Stimulated activated CD4-positive, alpha-beta T cell treated with anti-CD3 and anti-CD28 coated beads, Interleukin-15, amount 100 ng/mL, for 48 hours (primary cell): ENCODE data around the gene NEBL.
"Not testable (repeated sequence)": the region's sequence is repeated elsewhere in the genome, so short reads cannot be mapped to it uniquely, and the experiment has no call there.

Experiments
- DNase-seq, 2 donors: peaks; one replicate each; pipeline ENCODE4 v3.0.0-alpha.2; 2020; ENCODE audit warnings: low read depth in 2 of 2

NEBL gene, protein sequence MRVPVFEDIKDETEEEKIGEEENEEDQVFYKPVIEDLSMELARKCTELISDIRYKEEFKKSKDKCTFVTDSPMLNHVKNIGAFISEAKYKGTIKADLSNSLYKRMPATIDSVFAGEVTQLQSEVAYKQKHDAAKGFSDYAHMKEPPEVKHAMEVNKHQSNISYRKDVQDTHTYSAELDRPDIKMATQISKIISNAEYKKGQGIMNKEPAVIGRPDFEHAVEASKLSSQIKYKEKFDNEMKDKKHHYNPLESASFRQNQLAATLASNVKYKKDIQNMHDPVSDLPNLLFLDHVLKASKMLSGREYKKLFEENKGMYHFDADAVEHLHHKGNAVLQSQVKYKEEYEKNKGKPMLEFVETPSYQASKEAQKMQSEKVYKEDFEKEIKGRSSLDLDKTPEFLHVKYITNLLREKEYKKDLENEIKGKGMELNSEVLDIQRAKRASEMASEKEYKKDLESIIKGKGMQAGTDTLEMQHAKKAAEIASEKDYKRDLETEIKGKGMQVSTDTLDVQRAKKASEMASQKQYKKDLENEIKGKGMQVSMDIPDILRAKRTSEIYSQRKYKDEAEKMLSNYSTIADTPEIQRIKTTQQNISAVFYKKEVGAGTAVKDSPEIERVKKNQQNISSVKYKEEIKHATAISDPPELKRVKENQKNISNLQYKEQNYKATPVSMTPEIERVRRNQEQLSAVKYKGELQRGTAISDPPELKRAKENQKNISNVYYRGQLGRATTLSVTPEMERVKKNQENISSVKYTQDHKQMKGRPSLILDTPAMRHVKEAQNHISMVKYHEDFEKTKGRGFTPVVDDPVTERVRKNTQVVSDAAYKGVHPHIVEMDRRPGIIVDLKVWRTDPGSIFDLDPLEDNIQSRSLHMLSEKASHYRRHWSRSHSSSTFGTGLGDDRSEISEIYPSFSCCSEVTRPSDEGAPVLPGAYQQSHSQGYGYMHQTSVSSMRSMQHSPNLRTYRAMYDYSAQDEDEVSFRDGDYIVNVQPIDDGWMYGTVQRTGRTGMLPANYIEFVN

DNA sequence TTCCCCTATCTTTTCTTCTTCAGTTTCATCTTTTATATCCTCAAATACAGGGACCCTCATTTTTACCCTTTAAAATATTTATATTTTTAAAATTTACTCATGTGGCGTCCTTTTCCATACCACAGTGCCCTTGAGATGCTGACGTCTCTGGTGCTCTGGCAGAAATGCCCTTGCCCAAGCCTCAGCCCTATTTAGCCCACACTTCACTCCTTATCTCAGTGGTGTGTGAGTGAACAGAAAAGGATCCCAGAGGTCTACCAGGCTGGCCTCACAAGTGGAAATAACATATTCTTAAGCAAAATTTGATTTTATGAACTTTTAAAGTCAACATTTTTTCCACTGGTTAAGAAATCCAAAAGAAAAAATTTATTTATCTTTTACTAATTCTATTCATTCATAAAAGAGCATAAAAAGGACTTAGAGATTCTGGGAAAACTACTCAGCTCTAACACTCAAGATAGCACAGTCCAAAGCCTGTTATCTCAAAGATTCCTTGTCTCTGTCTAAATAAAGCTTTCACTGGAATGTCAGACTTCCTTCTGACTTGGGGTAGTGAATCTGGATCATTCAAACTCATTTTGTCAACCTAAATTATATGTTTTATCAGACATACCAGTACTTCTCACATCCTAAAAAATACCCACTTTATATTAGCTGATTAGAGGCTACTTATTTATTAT is at the start of gene NEBL:
Gene NEBL, minus strand, starts transcription at position 166 of the 680 bp plus-strand sequence. Its CDS starts 106 bp downstream, at position 60.
- no peak for DNase-seq

DNA sequence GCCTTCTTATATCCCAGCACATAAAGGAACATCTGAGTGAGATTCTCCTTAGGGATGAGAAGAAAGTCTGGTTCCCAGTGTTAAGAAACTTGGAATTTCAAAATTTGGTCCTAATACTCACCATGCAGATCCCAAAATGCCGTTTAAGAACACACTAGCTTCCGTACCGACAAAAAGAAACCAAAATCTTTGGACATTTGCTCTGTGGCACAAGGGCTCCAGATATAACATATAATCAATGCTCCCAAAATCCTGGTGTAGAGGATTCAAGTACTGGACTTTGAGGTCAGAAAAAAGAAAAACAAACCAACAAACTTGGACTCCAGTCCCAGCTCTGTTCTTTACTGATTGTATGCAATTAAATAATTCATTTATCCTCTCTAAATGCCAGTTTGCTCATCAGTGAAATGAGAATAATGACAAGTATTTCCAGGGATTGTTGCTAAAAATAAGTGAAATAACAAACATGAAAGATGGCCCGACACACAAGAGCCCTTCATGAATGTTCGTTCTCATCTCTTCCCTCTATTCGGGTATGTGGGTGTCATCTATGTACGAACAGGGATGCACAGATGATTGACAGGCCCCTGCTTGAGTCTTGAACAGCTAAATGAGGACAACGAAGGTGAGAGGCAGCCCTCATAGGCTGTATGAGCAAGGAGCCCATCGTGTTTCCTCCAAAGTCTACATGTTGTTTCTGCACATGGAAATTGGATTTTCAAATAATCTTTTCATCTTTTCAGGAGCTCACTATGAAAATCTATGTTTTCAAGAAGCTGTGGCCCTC is 48.6 kb upstream of the NEBL start:
- DNase-seq: no peak

DNA sequence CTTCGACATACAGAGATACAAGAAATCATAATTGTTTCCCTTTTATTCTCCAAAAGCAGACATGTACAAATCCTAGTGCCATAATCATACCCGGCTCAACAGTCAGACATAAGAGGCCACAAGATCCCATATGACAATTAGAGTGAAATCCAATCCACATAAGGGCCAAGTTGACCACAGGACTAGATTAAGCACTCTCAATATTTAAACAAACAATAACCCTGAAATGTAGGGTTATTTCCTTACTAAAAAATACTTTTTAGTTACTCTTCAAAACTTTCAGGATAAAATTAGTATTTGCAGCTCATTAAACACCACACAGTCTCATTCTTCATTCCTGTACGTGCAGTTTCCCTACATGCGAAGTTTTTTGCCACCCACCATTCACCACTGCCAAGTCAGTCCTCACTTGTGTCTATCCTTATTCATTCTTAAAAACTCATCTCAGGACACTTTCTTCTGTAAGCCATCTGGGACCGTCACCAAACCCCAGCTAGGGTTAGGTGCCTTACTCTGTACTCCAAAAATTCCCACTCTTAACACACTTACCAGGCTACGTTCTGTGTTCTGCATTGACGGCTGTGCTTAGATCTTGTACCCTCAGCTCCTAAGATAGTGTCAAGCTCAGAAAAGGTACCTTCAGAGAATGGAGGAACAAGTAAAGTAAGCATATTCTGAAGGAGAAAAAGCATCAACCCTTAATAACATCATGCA is 47.8 kb upstream of the NEBL start:
- no peak for DNase-seq

DNA sequence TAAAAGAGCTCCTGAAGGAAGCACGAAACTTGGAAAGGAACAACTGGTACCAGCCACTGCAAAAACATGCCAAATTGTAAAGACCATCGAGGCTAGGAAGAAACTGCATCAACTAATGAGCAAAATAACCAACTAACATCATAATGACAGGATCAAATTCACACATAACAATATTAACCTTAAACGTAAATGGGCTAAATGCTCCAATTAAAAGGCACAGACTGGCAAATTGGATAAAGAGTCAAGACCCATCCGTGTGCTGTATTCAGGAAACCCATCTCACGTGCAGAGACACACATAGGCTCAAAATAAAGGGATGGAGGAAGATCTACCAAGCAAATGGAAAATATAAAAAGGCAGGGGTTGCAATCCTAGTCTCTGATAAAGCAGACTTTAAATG is 42.3 kb upstream of the NEBL start:
- DNase-seq: not testable (repeated sequence)

DNA sequence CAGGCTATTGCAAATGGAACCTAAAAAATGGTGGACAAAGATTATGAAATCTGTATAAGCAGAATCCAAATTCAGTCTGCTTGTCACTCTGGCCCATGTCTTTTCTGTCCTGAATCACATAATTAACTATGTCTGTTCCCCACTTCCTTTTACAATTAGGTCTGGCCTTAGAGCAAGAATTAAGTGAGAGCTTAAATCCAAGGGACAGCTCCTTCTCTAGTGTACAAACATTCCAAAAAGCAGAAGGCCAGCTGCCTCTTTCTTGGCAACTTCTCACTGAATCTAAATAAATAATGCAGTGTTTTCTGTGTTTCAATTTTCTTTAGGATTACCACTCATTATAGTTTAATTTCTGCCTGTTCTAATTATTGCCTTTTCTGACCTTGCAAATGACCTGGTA is 39.3 kb upstream of the NEBL start:
- DNase-seq: no peak

DNA sequence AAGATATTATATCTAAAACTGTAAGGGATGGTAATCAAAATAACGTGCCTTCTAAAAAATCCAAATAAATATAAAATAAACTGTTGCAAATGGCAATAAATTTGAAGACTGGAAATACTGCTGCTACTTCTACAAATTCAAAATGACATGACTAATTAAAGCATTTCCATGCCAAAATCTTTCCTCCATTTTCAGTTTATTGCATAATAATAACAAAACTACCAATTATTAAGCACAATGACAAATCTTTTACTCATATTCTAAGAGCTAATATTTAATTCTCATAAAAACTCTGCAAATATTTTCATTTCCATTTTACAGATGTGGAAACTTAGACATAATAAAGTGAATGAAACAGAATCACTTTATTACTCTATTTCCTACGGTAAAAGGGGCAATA is 38.8 kb upstream of the NEBL start:
- DNase-seq: no peak

DNA sequence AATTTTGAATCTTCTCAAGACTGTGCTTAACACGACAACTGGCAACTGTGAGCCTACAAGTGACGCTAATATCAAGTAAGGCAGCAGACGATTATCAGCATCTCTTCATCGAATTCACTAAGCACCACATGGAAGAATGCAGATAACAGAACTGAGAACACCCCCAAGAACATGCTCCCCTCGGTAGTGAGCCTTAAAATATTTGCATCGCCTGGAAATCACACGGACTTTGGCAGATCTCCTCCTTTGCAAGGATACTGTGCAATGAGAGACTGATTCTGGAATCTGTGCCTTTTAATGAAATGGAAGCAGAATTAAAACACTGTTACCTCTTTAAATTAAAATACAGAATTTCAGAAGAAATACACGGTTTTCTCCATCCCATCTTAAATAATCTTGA is 38.2 kb upstream of the NEBL start:
- DNase-seq: no peak

DNA sequence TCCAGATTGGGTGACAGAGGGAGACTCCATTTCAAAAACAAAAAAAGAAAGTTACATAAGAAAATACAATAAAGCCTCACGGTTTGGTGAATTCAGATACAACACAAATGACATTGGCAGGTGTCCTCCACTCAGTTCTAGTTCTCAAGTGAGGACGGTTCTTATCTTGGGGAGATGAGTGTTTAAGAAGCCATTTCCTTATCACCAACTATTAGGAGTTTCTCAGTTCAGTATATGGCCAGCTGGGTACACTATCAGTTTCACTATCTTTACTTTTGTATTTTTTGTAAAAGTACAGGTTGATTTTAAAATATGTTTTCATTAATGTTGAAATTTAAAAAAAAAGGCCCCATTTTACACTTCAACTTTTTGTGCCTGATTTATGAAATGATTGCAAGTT is 36.6 kb upstream of the NEBL start:
- no peak for DNase-seq

DNA sequence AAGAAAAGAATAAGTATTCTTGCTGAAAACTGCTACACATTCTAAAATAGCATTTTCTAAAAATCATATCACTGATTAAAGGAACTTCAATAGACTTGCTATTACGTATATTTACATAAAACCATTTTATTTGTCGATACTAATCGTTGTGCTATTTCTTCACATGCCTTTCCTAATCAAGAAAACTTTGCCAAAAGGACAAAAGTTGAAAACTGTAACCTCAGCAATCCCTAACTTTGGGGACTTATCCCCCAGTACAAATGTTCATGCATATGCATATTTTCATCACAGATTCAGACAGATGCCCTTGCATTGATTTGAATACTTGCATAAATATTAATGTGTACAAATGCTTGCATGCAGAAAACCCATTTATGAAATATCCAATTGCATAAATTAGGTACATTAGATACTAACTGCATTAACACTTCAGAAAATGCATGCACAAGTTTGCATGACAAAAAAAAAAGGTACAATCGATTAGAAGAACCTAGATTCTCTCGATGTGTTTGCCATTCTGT is 35.6 kb upstream of the NEBL start:
- no peak for DNase-seq

DNA sequence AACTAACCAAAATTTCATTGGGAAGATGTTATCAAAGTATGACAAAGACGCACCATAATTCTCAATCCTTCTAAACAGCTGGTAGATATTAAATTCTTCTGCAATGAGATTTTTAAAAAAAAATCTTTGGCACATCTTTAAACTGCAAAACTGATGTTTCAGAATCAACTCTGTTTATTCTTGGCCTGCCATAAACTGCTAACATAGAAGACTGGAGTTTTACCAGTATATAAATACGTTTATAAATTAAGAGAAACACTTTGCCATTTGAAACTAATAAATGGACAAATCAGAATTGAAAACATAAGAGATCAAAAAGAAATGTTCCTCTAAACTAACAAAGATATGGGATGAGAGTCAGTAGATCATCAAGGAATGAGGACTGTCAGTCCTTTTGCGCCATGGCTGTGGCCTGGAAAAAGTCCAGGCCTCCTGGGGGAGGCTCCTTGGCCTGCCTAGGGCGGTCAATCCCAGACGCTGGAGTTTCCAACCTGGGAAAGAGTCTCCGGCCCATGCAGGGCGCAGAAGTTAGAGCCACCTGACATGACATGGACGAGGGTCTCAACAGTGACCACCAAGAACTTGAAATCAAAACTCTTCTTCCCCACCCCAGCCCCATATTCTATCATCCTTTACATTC is 34.2 kb upstream of the NEBL start:
- no peak for DNase-seq

DNA sequence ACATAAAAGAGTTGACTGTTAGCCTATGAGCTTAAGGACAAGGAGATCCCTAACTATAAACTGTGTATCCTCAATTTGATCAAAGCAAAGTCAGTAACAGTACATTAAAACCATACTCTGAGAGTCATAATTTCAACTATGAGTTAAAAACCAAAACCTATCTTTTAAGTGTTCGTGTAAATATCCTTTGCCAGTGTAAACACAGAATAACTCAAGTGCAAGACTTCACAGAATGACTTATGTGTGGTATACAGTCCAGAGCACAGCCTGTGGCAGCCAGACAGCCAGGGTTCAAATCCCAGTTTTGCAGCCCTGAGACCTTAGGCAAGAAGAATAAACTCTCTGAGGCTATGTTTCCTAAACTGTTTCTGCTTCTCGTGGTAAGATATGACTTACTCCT is 30.3 kb upstream of the NEBL start:
- no peak for DNase-seq

DNA sequence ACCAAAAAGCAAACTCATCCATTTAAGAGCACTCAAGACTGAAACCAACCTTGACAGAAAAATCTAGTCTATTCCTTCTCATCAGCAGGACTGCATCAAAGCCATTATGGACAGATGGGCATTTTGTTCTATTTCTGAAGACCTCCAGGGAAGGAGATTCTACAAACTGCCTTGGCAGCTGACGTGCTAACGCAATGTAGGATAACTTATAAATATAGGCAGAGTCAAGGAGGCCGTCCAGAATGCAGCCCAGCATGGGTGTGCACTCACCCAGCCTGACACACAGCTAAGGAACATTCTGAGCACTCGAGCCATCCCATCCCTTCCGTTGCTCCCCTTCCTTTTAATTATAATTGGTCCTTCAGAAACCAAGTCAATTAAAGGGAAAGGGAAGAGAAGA is 25.3 kb upstream of the NEBL start:
- DNase-seq: no peak

DNA sequence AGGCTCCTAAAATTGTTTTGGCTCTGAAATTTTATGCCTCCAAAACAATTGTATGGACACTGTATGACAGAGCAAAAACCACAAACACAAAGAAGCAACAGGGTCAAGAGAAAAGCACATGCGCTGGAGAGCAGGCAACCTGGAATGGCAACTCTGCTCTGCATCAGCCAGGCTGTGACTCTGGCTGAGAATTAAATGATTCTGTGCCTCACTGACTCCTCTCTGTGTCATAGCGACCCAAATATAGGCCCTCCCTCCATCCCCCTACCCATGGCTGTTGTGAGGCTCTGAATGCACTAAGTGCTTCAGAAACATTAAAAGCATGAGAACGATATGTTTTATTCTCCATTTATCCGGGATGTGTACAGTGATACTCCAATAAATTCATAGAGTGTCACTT is 24.9 kb upstream of the NEBL start:
- DNase-seq: no peak

DNA sequence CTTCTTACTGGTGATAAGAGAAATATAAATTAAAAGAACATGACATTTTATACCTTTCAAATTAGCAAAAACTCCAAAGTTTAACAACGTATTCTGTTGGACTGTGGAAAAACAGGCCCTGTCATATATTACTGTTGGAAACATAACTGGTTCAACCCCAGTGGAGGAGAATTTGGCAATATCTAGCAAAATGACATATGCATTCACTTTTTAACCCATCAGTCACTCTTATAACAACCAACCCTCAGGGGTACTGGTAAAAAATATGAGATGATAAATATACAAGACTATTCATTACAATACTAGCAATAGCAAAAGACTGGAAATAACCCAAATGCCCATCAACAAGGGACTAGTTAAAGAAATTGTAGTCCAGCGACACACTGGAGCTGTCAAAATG is 22.9 kb upstream of the NEBL start:
- DNase-seq: no peak

DNA sequence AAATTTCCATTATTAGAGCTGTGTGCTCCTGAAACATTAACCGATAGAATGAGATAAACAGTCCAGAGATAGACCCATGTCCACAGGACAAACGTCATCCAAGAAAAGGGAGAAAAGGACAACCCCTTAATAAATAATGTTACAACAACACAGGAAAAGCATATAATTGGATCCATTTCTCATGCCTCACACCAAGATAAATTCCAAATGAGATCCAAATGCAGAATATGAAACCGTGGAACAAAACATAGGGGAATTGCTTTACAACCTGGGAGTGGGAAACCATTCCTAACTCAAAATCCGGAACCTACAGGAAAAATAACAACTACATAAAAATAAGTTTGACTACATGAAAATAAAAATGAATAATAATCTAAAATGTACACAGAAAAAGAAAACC is 22.4 kb upstream of the NEBL start:
- no peak for DNase-seq

DNA sequence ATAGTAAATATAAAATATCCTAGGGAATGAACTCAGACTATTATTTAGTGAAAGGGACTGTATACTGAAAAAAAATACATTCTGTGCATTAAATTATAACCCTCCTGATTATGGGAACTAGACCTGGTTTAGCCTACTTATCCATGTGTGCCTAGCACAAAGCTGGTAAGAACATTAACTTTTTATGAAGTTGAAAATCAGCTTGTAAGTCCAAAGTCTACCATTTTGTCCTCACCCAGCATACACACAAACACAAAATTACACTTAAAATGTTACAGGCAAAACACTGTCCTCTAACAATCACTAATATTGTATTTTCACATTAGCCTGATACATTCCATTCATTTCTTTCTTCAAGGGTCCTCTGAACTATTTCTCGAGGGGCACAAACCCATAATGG is 19.9 kb upstream of the NEBL start:
- DNase-seq: no peak

DNA sequence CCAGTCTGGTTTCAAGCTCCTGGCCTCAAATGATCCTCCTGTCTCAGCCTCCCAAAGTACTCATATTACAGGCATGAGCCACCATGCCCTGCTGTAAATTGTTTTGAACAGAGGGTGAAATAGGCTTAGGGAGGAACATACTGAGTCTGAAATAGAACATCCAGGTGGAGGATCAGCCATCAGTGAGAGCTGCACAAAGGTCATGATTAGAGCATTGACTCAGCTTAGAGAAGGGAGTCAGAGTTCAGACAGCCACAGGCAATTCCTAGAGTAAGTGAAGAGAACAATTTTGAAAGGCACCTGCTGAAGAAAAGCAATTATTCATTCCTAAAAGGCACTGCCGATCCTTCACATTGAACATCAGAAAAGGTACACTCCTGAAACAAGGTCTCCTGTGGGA is 15.9 kb upstream of the NEBL start:
- no peak for DNase-seq

DNA sequence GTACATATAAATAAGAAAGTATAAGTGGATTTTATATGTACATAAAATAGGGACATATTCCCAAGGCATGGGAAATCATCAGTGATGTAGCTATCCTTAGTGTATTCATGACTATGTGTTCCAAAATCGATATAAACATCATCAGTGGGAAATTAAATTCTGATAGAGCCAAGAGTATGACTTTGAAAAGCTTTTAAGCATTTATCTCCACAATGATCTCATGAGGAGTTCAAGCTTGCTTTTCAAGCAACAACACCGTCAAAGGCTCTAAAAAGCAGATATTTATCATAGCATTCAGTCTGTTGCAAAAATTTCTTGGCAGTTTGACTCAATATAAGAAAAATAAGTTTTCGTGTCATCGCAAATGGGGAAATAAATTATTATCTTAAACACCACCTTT is 14.5 kb upstream of the NEBL start:
- DNase-seq: no peak

DNA sequence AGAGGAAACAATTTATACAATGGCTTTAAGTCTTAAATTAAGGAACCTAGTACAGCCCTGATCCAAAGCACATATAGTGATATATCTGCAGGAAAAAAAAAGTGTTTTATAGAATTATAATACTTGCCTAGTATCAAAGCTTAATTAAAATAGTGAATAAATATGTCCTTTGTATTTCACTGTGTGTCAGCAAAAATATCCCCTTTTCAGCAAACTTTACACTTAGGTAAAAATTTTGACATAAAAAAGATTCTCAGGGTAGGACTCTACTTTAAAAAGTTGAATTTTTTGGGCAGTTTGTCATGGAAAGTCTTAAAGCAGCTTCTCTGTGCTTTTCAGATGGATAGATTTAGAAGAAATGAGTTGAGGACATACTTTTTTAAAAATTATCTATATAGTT is 12.7 kb upstream of the NEBL start:
- DNase-seq: no peak

DNA sequence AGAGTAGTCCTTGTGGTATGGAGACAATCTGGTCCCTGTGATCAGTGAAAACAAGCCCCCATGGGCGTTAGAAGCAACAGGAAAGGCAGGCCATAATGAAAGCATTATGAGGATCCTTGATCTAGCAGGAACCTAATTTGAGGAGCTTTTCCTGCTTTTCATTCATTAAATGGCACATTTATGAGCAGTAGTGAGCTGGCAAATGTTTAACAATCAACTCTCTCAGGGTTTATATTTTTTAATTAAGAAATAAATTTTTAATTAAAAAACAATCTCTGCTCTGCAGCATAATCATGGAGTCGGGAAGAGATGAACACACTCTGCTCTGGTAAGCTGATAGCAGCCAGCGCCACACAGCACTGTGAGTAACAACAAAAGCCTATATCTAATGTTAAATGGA is 11.3 kb upstream of the NEBL start:
- DNase-seq: no peak
